HL-60 (cell line): Measurements from ENCODE around the gene HS3ST4.

Experiments used
- DNase-seq, 2 experiments: peaks; one replicate each; pipeline ENCODE4 v3.0.0-alpha.2; 2010 to 2020; ENCODE audit warnings: low read depth in 1 of 2, low spot score in 1 of 2
- H3K27ac ChIP-seq: fragments of 250-450 bp; sonication (Bioruptor Pico); replicated peaks from 2 replicates; pipeline ENCODE4 v1.5.1; 2020; ENCODE audit warnings: mild to moderate bottlenecking, moderate library complexity
- H3K27me3 ChIP-seq: fragments of 250-450 bp; sonication (Bioruptor Pico); 2 replicates; pipeline ENCODE4 v1.5.1; 2021; ENCODE audit warnings: mild to moderate bottlenecking, moderate library complexity; ENCODE audit not compliant: insufficient read depth, poor library complexity, severe bottlenecking
- H3K4me3 ChIP-seq: replicated peaks from 2 replicates; pipeline ENCODE4 v1.5.1; 2011; ENCODE audit warnings: mild to moderate bottlenecking, control low read depth, low read length; ENCODE audit not compliant: insufficient read depth
- GABPA ChIP-seq: IDR thresholded peaks from 2 replicates; pipeline ENCODE4 v1.6.1; 2012; ENCODE audit warnings: low read depth
- POLR2AphosphoS5 ChIP-seq: IDR thresholded peaks from 2 replicates; pipeline ENCODE4 v1.6.1; 2012; ENCODE audit warnings: low read depth
- SPI1 ChIP-seq: IDR thresholded peaks from 2 replicates; pipeline ENCODE4 v1.6.1; 2012; ENCODE audit warnings: low read depth, mild to moderate bottlenecking, borderline replicate concordance
- TF ChIP-seq, protein P1 (sequence below): IDR thresholded peaks from 2 replicates; pipeline ENCODE4 v1.6.1; 2012; ENCODE audit warnings: low read depth; ENCODE audit not compliant: insufficient replicate concordance
- TF ChIP-seq, protein P2 (sequence below): IDR thresholded peaks from one replicate; pipeline ENCODE4 v1.5.1; 2011; ENCODE audit warnings: low read length, control low read depth, inconsistent platforms; ENCODE audit not compliant: insufficient read depth

HS3ST4 gene

DNA sequence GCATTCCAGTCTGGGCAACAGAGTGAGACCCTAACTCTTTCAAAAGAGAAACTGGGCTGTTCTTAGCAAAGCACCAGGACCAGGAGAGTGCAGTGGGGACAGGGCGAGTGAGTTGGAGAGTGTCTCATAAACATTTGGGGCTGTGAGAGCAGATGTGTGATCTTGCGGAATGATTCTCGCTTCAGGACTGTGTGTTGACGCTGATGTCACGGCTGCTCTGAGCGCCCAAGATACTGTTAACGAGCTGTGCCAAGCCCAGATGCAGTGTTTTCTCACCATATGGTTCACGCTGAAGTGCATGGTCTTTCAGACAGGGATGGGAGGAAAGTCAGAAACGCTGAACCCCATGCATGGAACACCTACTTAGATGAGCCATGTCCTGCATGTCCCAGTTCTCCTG, 438.2 kb downstream of the HS3ST4 start:
- TF ChIP-seq GABPA (no peak), SPI1 (no peak), POLR2AphosphoS5 (no peak)
- TF ChIP-seq, protein P1, sequence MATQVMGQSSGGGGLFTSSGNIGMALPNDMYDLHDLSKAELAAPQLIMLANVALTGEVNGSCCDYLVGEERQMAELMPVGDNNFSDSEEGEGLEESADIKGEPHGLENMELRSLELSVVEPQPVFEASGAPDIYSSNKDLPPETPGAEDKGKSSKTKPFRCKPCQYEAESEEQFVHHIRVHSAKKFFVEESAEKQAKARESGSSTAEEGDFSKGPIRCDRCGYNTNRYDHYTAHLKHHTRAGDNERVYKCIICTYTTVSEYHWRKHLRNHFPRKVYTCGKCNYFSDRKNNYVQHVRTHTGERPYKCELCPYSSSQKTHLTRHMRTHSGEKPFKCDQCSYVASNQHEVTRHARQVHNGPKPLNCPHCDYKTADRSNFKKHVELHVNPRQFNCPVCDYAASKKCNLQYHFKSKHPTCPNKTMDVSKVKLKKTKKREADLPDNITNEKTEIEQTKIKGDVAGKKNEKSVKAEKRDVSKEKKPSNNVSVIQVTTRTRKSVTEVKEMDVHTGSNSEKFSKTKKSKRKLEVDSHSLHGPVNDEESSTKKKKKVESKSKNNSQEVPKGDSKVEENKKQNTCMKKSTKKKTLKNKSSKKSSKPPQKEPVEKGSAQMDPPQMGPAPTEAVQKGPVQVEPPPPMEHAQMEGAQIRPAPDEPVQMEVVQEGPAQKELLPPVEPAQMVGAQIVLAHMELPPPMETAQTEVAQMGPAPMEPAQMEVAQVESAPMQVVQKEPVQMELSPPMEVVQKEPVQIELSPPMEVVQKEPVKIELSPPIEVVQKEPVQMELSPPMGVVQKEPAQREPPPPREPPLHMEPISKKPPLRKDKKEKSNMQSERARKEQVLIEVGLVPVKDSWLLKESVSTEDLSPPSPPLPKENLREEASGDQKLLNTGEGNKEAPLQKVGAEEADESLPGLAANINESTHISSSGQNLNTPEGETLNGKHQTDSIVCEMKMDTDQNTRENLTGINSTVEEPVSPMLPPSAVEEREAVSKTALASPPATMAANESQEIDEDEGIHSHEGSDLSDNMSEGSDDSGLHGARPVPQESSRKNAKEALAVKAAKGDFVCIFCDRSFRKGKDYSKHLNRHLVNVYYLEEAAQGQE: no peak
- TF ChIP-seq, protein P2, sequence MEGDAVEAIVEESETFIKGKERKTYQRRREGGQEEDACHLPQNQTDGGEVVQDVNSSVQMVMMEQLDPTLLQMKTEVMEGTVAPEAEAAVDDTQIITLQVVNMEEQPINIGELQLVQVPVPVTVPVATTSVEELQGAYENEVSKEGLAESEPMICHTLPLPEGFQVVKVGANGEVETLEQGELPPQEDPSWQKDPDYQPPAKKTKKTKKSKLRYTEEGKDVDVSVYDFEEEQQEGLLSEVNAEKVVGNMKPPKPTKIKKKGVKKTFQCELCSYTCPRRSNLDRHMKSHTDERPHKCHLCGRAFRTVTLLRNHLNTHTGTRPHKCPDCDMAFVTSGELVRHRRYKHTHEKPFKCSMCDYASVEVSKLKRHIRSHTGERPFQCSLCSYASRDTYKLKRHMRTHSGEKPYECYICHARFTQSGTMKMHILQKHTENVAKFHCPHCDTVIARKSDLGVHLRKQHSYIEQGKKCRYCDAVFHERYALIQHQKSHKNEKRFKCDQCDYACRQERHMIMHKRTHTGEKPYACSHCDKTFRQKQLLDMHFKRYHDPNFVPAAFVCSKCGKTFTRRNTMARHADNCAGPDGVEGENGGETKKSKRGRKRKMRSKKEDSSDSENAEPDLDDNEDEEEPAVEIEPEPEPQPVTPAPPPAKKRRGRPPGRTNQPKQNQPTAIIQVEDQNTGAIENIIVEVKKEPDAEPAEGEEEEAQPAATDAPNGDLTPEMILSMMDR: no peak
- H3K27me3 ChIP-seq: no peaks in the 10 kb centered on the region
- DNase-seq: no peak

DNA sequence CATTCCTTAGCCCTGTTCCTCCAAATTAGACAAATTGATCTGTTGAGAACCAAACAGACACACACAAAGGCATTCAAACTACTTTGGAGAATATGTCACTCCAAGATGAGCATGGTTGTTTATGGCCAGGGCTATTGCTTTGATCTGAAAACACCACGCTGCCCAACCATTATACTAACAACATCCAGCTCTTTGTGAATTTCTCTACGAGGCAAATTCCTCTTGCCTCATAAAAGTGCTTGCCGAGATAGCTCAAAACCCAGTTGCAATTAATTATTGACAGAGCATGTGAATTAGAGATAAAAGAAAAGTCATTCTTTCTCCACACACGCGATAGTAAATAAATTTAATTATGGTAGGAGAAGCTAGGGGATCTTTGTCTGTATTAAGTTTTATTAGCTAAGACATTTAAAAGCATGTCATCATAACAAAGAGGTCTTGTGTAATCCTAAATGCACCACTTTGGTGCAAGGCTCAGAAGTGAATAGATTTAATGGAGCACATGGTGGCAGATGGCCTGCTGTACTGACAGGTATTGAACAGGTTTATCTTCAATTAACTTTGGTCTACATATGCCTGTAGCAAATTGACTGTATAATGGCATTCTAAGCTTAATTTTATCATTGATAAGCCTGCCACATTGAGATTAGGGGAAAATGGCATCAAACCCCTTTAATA, 441.8 kb downstream of the HS3ST4 start:
- Histone ChIP-seq H3K27me3 (no peaks in the 10 kb centered on the region), H3K27ac (no peak overlapping the region), H3K4me3 (no peak overlapping the region)
- TF ChIP-seq SPI1: no peak
- no peak for TF ChIP-seq GABPA
- TF ChIP-seq, protein P1: no peak
- DNase-seq: no peak

More for the DNA sequence above, 438.2 kb downstream of the HS3ST4 start:
- no peak overlapping the region for H3K4me3 ChIP-seq
- no peak overlapping the region for H3K27ac ChIP-seq

DNA sequence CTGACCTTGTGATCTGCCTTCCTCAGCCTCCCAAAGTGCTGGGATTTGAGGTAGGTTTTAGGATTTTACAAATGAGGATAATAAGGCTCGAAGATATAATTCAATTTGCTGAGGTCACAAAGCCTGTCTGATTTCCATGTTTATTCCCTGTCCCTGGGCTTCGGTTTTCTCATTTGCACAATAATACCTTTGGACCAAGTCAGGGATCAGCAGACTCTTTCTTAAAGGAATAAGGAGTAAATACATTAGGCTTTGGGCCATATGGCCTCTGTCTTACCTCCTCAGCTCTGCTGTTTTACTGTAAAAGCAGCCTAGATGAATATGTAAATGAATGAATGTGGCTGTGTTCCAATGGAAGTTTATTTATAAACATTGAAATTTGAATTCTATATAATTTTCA, 442.8 kb downstream of the HS3ST4 start:
- Histone ChIP-seq H3K4me3 (no peak overlapping the region), H3K27me3 (no peaks in the 10 kb centered on the region), H3K27ac (no peak overlapping the region)
- TF ChIP-seq, protein P1: no peak
- TF ChIP-seq SPI1: no peak
- TF ChIP-seq, protein P2: no peak
- TF ChIP-seq GABPA: no peak
- no peak for TF ChIP-seq POLR2AphosphoS5
- DNase-seq: no peak
